Stimulated activated CD4-positive, alpha-beta T cell treated with anti-CD3 and anti-CD28 coated beads, Interleukin-1b, Interleukin-23, amount 100 ng/mL, for 4 hours (primary cell): Measurements from ENCODE around the gene INPP5E.

ENCODE experiments used
- DNase-seq, 2 donors: peaks; one replicate each; pipeline ENCODE4 v3.0.0-alpha.2; 2020; ENCODE audit warnings: low read depth in 2 of 2

Gene INPP5E

DNA sequence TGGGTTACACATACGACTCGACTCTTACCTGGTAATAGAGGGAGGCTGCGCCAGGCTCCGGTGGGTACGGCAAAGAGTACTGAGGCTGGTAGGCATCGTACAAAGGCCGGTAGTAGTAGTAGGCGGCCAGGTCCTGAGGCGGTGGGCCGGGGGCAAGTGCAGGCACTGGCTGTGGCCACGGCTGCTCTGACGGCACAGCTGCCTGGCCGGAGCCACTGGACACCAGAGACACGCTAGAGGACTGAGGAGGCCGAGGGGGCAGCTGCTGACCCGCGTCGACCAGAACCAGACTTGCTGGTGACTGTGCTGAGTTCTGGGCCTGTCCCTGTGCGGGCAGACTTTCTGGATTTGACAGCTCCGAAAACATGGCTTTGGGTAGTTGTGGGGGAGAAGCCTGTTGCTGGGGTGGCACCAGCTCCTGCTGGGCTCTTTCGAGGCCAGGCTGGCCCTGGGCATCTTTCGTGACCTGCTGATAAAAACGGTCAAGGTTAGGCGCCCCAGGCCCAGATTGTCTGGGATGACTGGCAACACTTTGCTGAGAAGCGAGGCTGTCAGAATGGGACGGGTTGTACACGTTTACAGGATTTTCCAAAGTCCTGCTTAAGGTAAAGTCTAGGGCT lies 34.5 kb upstream of the INPP5E start:
- DNase-seq, result no peak

GRCh38 chr9:136473354-136473721 lies 33.7 kb upstream of the INPP5E start:
- DNase-seq, result no peak

DNA sequence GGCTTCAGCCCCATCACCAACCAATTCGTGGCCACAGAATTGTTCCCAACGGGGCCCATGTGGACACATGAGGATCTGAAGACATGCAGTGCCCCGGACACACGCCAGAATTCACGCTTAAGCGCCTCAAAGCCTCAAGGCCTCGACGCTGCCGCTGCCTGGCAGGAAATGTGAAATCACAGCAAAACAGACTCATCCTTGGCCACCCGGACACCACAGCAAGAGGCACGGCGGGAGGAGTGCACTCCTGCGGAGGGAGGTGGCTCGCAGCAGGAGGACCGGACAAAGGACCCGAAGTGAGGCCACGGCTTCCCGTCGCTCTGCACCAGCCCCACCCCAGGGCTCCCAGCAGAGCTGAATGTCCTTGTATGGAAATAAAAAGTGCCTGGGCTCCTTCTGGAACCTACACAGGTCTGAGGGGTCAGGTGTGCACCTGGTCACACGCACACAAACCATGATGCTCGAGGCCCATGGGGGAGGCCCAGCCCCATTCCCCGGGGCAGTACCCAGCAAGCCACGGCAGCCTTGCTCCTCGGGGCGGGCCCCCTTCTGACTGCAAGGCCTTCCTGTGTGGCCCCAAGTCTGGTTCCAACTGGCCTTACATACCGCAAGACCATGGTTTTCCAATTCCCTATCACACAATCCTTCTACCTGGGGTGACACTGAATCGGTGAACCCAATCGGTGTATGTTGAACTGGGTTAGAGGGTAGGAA lies 33.2 kb upstream of the INPP5E start:
- DNase-seq, result no peak

- no peak for DNase-seq
Measured at GRCh38 chr9:136471802-136472487, 32.3 kb upstream of the INPP5E start.

DNA sequence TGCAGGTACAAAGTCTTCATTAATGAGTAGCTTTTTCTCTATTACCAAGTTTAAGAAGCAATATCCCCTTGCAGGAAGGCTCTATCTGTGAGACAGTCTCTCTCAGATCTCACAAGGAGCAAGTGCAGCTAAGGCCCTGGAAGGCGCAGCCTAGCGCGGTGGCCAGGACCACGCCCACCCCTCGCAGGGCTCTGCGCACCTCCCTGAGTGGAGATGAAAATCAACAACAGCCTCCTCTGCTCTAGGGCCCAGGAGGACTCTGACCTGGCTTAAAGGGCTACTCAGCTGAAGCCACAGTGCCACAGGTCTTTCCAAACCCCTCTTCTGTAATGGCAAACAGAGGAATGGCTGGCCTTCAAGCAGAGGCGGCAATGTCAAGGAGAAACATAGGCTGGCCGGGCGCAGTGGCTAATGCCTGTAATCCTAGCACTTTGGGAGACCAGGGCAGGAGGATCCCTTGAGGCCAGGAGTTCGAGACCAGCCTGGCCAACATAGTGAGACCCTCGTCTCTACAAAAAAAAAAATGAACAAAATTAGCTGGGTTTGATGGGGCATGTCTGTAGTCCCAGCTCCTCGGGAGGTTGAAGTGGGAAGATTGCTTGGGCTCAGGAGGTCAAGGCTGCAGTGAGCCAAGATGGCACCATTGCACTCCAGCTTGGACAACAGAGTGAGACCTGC lies 31.3 kb upstream of the INPP5E start:
- no peak for DNase-seq

- DNase-seq, result no peak
Measured at GRCh38 chr9:136470356-136470755, 30.7 kb upstream of the INPP5E start.

GRCh38 chr9:136467766-136468165 lies 28.1 kb upstream of the INPP5E start:
- no peak for DNase-seq

GRCh38 chr9:136466155-136466541 lies 26.5 kb upstream of the INPP5E start:
- DNase-seq, result no peak

- DNase-seq, result no peak
Measured at GRCh38 chr9:136465500-136466154, 26.0 kb upstream of the INPP5E start.

DNA sequence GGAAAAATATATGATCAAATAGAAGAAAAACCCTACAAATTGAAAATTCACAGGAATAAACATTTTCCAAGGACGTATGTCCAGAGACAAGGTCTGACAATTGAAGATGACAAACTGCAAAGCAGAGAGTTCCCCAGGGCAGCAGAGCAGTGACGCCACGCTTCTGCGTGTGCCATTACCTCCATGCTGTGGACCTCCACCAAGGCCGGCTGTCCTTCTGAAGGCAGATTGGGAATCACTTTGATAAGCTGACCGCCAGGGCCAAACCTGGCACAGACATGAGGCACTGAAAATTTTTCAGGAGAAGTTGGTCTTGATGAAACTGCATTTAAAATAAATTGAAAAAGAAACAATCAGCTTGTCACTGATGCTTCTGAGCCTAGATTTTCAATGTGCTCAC lies 24.6 kb upstream of the INPP5E start:
- DNase-seq, result no peak

GRCh38 chr9:136463578-136463977 lies 23.9 kb upstream of the INPP5E start:
- no peak for DNase-seq

DNA sequence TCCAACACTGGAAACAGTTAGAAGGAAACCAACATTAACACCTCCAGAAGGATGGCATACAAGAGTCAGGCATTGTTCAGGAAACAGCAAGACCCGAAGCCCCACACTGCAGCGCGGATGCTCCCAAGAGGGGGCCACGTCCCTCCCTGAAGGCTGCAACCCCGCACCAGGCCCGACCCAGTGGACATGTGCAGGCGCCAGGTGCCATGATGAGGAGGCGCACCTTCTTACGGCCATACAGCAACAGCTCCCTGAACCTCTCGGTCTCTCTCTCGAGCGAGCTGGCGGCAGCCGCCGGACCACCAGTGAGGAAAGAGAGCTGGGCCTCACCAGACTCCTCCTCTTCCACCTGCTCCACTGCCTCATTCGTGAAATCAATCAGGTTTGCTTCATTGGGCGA lies 23.0 kb upstream of the INPP5E start:
- no peak for DNase-seq

DNA sequence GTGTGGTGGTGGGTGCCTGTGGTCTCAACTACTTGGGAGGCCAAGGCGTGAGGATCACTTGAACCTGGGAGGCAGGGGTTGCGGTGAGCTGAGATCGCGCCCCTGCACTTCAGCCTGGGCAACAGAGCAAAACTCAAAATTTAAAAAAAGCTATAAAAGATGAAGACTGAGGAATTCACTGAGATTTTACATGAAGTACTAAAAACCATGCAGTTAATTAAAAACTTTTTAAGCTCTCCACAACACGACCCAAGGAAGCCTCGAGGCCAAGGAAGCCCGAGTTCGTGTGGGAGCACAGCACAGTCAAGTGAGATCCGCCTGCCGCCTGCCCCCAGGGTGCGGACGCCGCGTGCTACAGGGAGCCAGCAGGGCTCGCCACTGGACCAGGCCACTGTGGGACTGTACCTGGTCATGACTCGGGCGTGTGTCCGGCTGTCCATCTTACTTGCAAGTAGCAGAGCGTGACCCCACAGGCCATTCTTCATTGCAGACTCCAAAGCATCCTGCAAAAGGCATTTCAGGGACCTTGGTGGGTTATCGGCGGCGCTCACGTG lies 21.2 kb upstream of the INPP5E start:
- no peak for DNase-seq

- no peak for DNase-seq
Measured at GRCh38 chr9:136459425-136459824, 19.8 kb upstream of the INPP5E start.

- DNase-seq, result no peak
Measured at GRCh38 chr9:136457326-136457725, 17.7 kb upstream of the INPP5E start.

- no peak for DNase-seq
Measured at GRCh38 chr9:136456258-136456657, 16.6 kb upstream of the INPP5E start.

DNA sequence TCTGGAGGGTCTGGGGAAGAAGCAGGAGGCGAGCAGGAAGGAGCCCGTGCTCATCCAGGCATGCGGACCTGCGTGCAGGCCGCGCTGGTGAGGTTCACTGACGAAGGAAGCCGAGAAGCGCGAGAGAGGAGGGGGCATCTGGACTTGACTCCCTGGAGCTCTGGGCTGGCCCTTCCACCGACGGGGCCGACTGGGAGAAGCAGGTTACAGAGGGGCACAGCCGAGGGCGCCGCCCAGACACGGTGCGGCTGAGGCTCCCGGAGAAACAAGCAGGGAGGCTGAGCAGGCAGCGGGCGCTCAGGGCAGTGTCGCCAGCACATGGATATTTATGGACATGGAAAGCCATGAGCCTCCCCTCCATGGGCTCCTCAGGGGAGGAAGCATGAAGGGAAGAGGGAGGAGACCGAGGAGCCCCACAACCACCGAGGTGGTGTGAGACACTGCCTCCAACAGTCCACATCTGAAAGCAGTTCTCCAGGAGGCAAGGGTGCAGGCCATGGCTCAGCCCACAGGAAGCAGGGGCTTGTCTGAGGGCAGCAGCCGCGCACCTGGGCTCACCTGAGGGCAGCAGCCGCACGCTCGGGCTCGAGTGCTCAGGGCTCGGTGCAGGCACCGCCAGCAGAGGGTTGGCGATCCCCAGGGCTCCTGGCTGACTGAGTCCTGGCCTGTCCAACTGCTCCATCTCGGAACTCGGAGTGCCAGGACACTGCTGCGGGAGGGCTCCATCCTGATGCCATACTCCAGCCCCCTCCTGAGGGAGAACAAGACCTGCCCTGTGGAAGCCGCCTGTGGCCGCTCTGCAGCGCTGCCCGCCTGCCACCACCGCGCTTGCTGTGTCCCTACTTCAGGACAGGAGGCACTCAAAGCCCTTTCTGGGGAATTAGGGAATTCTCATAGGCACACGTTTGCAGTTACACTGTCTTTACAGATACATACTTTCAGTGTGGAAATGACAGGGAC lies 15.7 kb upstream of the INPP5E start:
- no peak for DNase-seq

GRCh38 chr9:136454026-136454796 lies 14.6 kb upstream of the INPP5E start:
- DNase-seq, result no peak

GRCh38 chr9:136453326-136453725 lies 13.7 kb upstream of the INPP5E start:
- DNase-seq, result no peak
